ENCODE measurements around the gene EHD4.

EHD4 gene

GRCh38 chr15:41873711-41874110, 98.6 kb downstream of the EHD4 start:
- no peaks in the 10 kb centered on the region for H3K9me2 ChIP-seq (replicated peaks; ENCODE audit: low read depth, low read length)
- no peak overlapping the region for H3K9ac ChIP-seq (ENCODE audit: low read depth, low read length, poor library complexity, severe bottlenecking)
- H3K4me3 ChIP-seq (ENCODE audit: low read length, poor library complexity, severe bottlenecking), result no peak overlapping the region
- H3F3A ChIP-seq (ENCODE audit: low read depth), result no peaks in the 10 kb centered on the region
- no peak for TF ChIP-seq EZH2phosphoT487 (IDR thresholded peaks at IDR 0.05; ENCODE audit: borderline replicate concordance)
- TF ChIP-seq CTCF (conservative IDR thresholded peaks at IDR 0.05; ENCODE audit: low read length), result no peak
- no peaks in the 10 kb centered on the region for H3K4me1 ChIP-seq (ENCODE audit: insufficient read depth, low read length, poor library complexity, severe bottlenecking)
- H3K79me2 ChIP-seq (ENCODE audit: insufficient read depth, low read length), result no peaks in the 10 kb centered on the region
- H3K36me3 ChIP-seq (ENCODE audit: insufficient read depth, low read length), result no peaks in the 10 kb centered on the region
- H4K20me1 ChIP-seq (ENCODE audit: insufficient read depth, low read length, poor library complexity, severe bottlenecking), result no peaks in the 10 kb centered on the region
- no peaks in the 10 kb centered on the region for H3K27me3 ChIP-seq (ENCODE audit: insufficient read depth, low read length, poor library complexity, severe bottlenecking)
- H3K9me3 ChIP-seq (ENCODE audit: insufficient read depth, low read depth, low read length), result no peaks in the 10 kb centered on the region
- no peak overlapping the region for H2AFZ ChIP-seq (ENCODE audit: low read length)
- H3K4me2 ChIP-seq (ENCODE audit: low read depth, low read length, poor library complexity, severe bottlenecking), result no peak overlapping the region

- no peaks in the 10 kb centered on the region for H3K79me2 ChIP-seq (ENCODE audit: insufficient read depth, low read length)
- no peaks in the 10 kb centered on the region for H4K20me1 ChIP-seq (ENCODE audit: insufficient read depth, low read length, poor library complexity, severe bottlenecking)
These were observed 100.1 kb downstream of the EHD4 start for GRCh38 chr15:41872166-41872747.

GRCh38 chr15:41871175-41871905, 101.0 kb downstream of the EHD4 start:
- Histone ChIP-seq H3K4me2 (ENCODE audit: low read depth, low read length, poor library complexity, severe bottlenecking) (no peak overlapping the region), H3K9me3 (ENCODE audit: insufficient read depth, low read depth, low read length) (no peaks in the 10 kb centered on the region), H3K79me2 (ENCODE audit: insufficient read depth, low read length) (no peaks in the 10 kb centered on the region)

More at GRCh38 chr15:41872166-41872747, 100.1 kb downstream of the EHD4 start:
- no peaks in the 10 kb centered on the region for H3F3A ChIP-seq (ENCODE audit: low read depth)
- H3K27me3 ChIP-seq (ENCODE audit: insufficient read depth, low read length, poor library complexity, severe bottlenecking), result no peaks in the 10 kb centered on the region
- no peaks in the 10 kb centered on the region for H3K36me3 ChIP-seq (ENCODE audit: insufficient read depth, low read length)
- H2AFZ ChIP-seq (ENCODE audit: low read length), result no peak overlapping the region
- no peak overlapping the region for H3K4me2 ChIP-seq (ENCODE audit: low read depth, low read length, poor library complexity, severe bottlenecking)
- no peaks in the 10 kb centered on the region for H3K9me3 ChIP-seq (ENCODE audit: insufficient read depth, low read depth, low read length)
- H3K4me3 ChIP-seq (ENCODE audit: low read length, poor library complexity, severe bottlenecking), result no peak overlapping the region
- TF ChIP-seq EZH2phosphoT487 (IDR thresholded peaks at IDR 0.05; ENCODE audit: borderline replicate concordance) (no peak), CTCF (conservative IDR thresholded peaks at IDR 0.05; ENCODE audit: low read length) (no peak)
- H3K4me1 ChIP-seq (ENCODE audit: insufficient read depth, low read length, poor library complexity, severe bottlenecking), result no peaks in the 10 kb centered on the region
- H3K9me2 ChIP-seq (replicated peaks; ENCODE audit: low read depth, low read length), result no peaks in the 10 kb centered on the region
- no peak overlapping the region for H3K9ac ChIP-seq (ENCODE audit: low read depth, low read length, poor library complexity, severe bottlenecking)

More at GRCh38 chr15:41871175-41871905, 101.0 kb downstream of the EHD4 start:
- H3K4me3 ChIP-seq (ENCODE audit: low read length, poor library complexity, severe bottlenecking), result no peak overlapping the region
- no peaks in the 10 kb centered on the region for H3F3A ChIP-seq (ENCODE audit: low read depth)
- no peaks in the 10 kb centered on the region for H4K20me1 ChIP-seq (ENCODE audit: insufficient read depth, low read length, poor library complexity, severe bottlenecking)
- no peaks in the 10 kb centered on the region for H3K27me3 ChIP-seq (ENCODE audit: insufficient read depth, low read length, poor library complexity, severe bottlenecking)
- TF ChIP-seq CTCF (conservative IDR thresholded peaks at IDR 0.05; ENCODE audit: low read length) (no peak), EZH2phosphoT487 (IDR thresholded peaks at IDR 0.05; ENCODE audit: borderline replicate concordance) (no peak)
- no peak overlapping the region for H2AFZ ChIP-seq (ENCODE audit: low read length)
- no peaks in the 10 kb centered on the region for H3K36me3 ChIP-seq (ENCODE audit: insufficient read depth, low read length)
- H3K9me2 ChIP-seq (replicated peaks; ENCODE audit: low read depth, low read length), result no peaks in the 10 kb centered on the region
- H3K4me1 ChIP-seq (ENCODE audit: insufficient read depth, low read length, poor library complexity, severe bottlenecking), result peaks cover 4% of the 10 kb centered on the region
- no peak overlapping the region for H3K9ac ChIP-seq (ENCODE audit: low read depth, low read length, poor library complexity, severe bottlenecking)

All from Loucy (cell line).